Spinal cord (tissue), 10 donors: ENCODE measurements around the gene CEACAM18. TPM values are rescaled to one million over a fixed set of nuclear protein-coding genes. Genes with fewer than 3 reads are reported as not detected.
"Not testable (repeated sequence)": the region's sequence is repeated elsewhere in the genome, so short reads cannot be mapped to it uniquely, and the experiment has no call there.

Experiments
- DNase-seq, 6 donors: peaks; one replicate each; pipeline versions ENCODE4 v3.0.0 to v3.0.0-alpha.2; 2013 to 2015; ENCODE audit warnings: low spot score in 6 of 6, low read depth in 4 of 6
- H3K27ac ChIP-seq: one replicate; pipeline ENCODE4 v1.5.1; 2013; ENCODE audit warnings: low read depth, low read length, control low read depth
- H3K27me3 ChIP-seq: one replicate; pipeline ENCODE4 v1.6.1; 2013; ENCODE audit warnings: low read length; ENCODE audit not compliant: control insufficient read depth, insufficient read depth
- H3K36me3 ChIP-seq: one replicate; pipeline ENCODE4 v1.6.1; 2013; ENCODE audit warnings: low read length; ENCODE audit not compliant: control insufficient read depth, insufficient read depth
- H3K4me1 ChIP-seq: one replicate; pipeline ENCODE4 v1.6.1; 2013; ENCODE audit warnings: low read length; ENCODE audit not compliant: control insufficient read depth, insufficient read depth
- H3K4me3 ChIP-seq: one replicate; pipeline ENCODE4 v1.5.1; 2013; ENCODE audit warnings: low read depth, low read length, control low read depth
- H3K9me3 ChIP-seq: one replicate; pipeline ENCODE4 v1.6.1; 2013; ENCODE audit warnings: low read length; ENCODE audit not compliant: control insufficient read depth, insufficient read depth
- WGBS: methylation state at CpG from one replicate; pipeline ENCODE4 v1.1.5; 2013; ENCODE audit warnings: missing lambda C conversion rate; ENCODE audit not compliant: insufficient coverage; 5-methylcytosine and 5-hydroxymethylcytosine counted together
- polyA plus RNA-seq, 2 donors: library from polyadenylated mRNA; unstranded; fragments of 120-200 nt; gene quantifications; one replicate each; pipeline ENCODE4 v1.2.1, GENCODE V29; 2013; ENCODE audit not compliant: insufficient read length in 2 of 2
- total RNA-seq, 2 donors: library from RNA; depleted of rRNA in 1 of 2; stranded (reverse); fragments of 120-200 nt in 1 of 2; fragments of >200 nt in 1 of 2; gene quantifications; one replicate each; pipeline versions ENCODE4 v1.2.3 to v1.2.4, GENCODE V29; 2013 to 2014
- donor health status: healthy.

CEACAM18 gene
- total and polyA plus RNA-seq, 4 donors = not detected

- H3K4me3 ChIP-seq, DNase-seq, H3K27me3 ChIP-seq, H3K9me3 ChIP-seq, H3K4me1 ChIP-seq, H3K27ac ChIP-seq, H3K36me3 ChIP-seq: not testable (repeated sequence)
- WGBS = 93% methylated on average over 2 of the region's 3 CpGs
Observed at GRCh38 chr19:51447510-51447909, 30.8 kb upstream of the CEACAM18 start.

GRCh38 chr19:51448011-51448410, 30.3 kb upstream of the CEACAM18 start:
- Histone ChIP-seq H3K4me3 (no peak overlapping the region), H3K4me1 (no peaks in the 10 kb centered on the region), H3K36me3 (no peaks in the 10 kb centered on the region), H3K27me3 (no peaks in the 10 kb centered on the region), H3K9me3 (no peaks in the 10 kb centered on the region), H3K27ac (no peak overlapping the region)
- WGBS = 77% methylated on average over 4 of the region's 7 CpGs
- DNase-seq = no peak

GRCh38 chr19:51448411-51449016, 29.8 kb upstream of the CEACAM18 start:
- Histone ChIP-seq H3K4me3 (no peak overlapping the region), H3K9me3 (no peaks in the 10 kb centered on the region), H3K27me3 (no peaks in the 10 kb centered on the region), H3K4me1 (no peaks in the 10 kb centered on the region), H3K36me3 (no peaks in the 10 kb centered on the region), H3K27ac (no peak overlapping the region)
- 52% methylated on average over 10 of the region's 13 CpGs for WGBS
- no peak for DNase-seq

- H3K4me3 ChIP-seq = no peak overlapping the region
- H3K36me3 ChIP-seq = no peaks in the 10 kb centered on the region
- H3K4me1 ChIP-seq = no peaks in the 10 kb centered on the region
- no peaks in the 10 kb centered on the region for H3K9me3 ChIP-seq
- no peak overlapping the region for H3K27ac ChIP-seq
- H3K27me3 ChIP-seq = no peaks in the 10 kb centered on the region
- WGBS = 100% methylated on average over 1 of the region's 5 CpGs
- DNase-seq = no peak
Observed at GRCh38 chr19:51450730-51451307, 27.5 kb upstream of the CEACAM18 start.

- Histone ChIP-seq H3K4me1 (no peaks in the 10 kb centered on the region), H3K27ac (no peak overlapping the region), H3K36me3 (no peaks in the 10 kb centered on the region), H3K9me3 (no peaks in the 10 kb centered on the region), H3K4me3 (no peak overlapping the region), H3K27me3 (no peaks in the 10 kb centered on the region)
- DNase-seq = no peak
- 77% methylated on average over 11 of the region's 11 CpGs for WGBS
Observed at GRCh38 chr19:51456541-51457290, 21.6 kb upstream of the CEACAM18 start.

- H3K27ac ChIP-seq = no peak overlapping the region
- H3K27me3 ChIP-seq = no peaks in the 10 kb centered on the region
- no peak overlapping the region for H3K4me3 ChIP-seq
- no peaks in the 10 kb centered on the region for H3K9me3 ChIP-seq
- no peaks in the 10 kb centered on the region for H3K36me3 ChIP-seq
- 82% methylated on average over 11 of the region's 11 CpGs for WGBS
- no peak for DNase-seq
- no peaks in the 10 kb centered on the region for H3K4me1 ChIP-seq
Observed at GRCh38 chr19:51457351-51458013, 20.9 kb upstream of the CEACAM18 start.

- no peaks in the 10 kb centered on the region for H3K4me1 ChIP-seq
- H3K36me3 ChIP-seq = no peaks in the 10 kb centered on the region
- 61% methylated on average over 7 of the region's 10 CpGs for WGBS
- peaks cover 3% of the 10 kb centered on the region for H3K27me3 ChIP-seq
- no peak within 1 kb of the TSS for H3K27ac ChIP-seq
- no peak within 1 kb of the TSS for H3K4me3 ChIP-seq
- DNase-seq = no peak
- H3K9me3 ChIP-seq = no peaks in the 10 kb centered on the region
Observed at GRCh38 chr19:51458051-51458645, 20.2 kb upstream of the CEACAM18 start, which contains the start of gene SIGLEC8. SIGLEC8 (minus strand) TSS chr19:51458454; CDS start chr19:51458387, 67 bp downstream.

- no peak for DNase-seq
- peaks cover 3% of the 10 kb centered on the region for H3K27me3 ChIP-seq
- WGBS = 70% methylated on average over 13 of the region's 14 CpGs
- H3K36me3 ChIP-seq = no peaks in the 10 kb centered on the region
- H3K27ac ChIP-seq = no peak overlapping the region
- H3K9me3 ChIP-seq = no peaks in the 10 kb centered on the region
- H3K4me1 ChIP-seq = no peaks in the 10 kb centered on the region
- no peak overlapping the region for H3K4me3 ChIP-seq
Observed at GRCh38 chr19:51458899-51459505, 19.3 kb upstream of the CEACAM18 start.
